HepG2 (cell line): Measurements from ENCODE around the gene CSNK1D. TPM values are rescaled to one million over a fixed set of nuclear protein-coding genes. Genes with fewer than 3 reads are reported as not detected.

Source experiments
- DMTF1 ChIP-seq: sonication (generic); formaldehyde crosslinking; IDR thresholded peaks from 2 replicates; pipeline ENCODE4 v1.4.0; 2020; ENCODE audit warnings: mild to moderate bottlenecking, missing genetic modification reagents
- EP300 ChIP-seq, 3 experiments: sonication (generic) in 1 of 3; formaldehyde crosslinking in 1 of 3; IDR thresholded peaks; 2 replicates each; pipeline versions ENCODE4 v1.5.1 to v1.6.1; 2011 to 2020; ENCODE audit warnings: low read depth in 2 of 3, low read length in 2 of 3, borderline replicate concordance in 1 of 3, improper control_type of control experiment in 1 of 3, mild to moderate bottlenecking in 1 of 3, missing genetic modification reagents in 1 of 3, moderate library complexity in 1 of 3
- ERF ChIP-seq: IDR thresholded peaks from 2 replicates; pipeline ENCODE4 v1.6.1; 2018; ENCODE audit warnings: missing biosample characterization, missing genetic modification reagents
- ETV6 ChIP-seq: sonication (generic); formaldehyde crosslinking; conservative IDR thresholded peaks from 2 replicates; pipeline ENCODE4 v1.4.0; 2020; ENCODE audit warnings: missing genetic modification reagents
- GLI4 ChIP-seq: sonication (generic); formaldehyde crosslinking; IDR thresholded peaks from 2 replicates; pipeline ENCODE4 v1.5.1; 2020; ENCODE audit warnings: missing genetic modification reagents, mild to moderate bottlenecking, moderate library complexity, borderline replicate concordance
- GPBP1L1 ChIP-seq: sonication (generic); formaldehyde crosslinking; IDR thresholded peaks from 2 replicates; pipeline ENCODE4 v1.5.0; 2020; ENCODE audit warnings: mild to moderate bottlenecking, missing genetic modification reagents
- GRHL1 ChIP-seq: sonication (generic); formaldehyde crosslinking; conservative IDR thresholded peaks from 2 replicates; pipeline ENCODE4 v1.8.0; 2022; ENCODE audit warnings: missing genetic modification reagents
- GTF3A ChIP-seq: sonication (generic); formaldehyde crosslinking; conservative IDR thresholded peaks from 2 replicates; pipeline ENCODE4 v1.4.0; 2020; ENCODE audit warnings: mild to moderate bottlenecking, missing genetic modification reagents
- GZF1 ChIP-seq: sonication (generic); formaldehyde crosslinking; IDR thresholded peaks from 2 replicates; pipeline ENCODE4 v1.5.1; 2020; ENCODE audit warnings: mild to moderate bottlenecking, missing genetic modification reagents
- JUN ChIP-seq: sonication (generic); formaldehyde crosslinking; IDR thresholded peaks from 2 replicates; pipeline ENCODE4 v1.4.0; 2020; ENCODE audit warnings: mild to moderate bottlenecking, missing genetic modification reagents
- KDM1A ChIP-seq: IDR thresholded peaks from 2 replicates; pipeline ENCODE4 v1.6.1; 2016; ENCODE audit warnings: missing compliant biosample characterization
- KLF9 ChIP-seq: IDR thresholded peaks from 2 replicates; pipeline ENCODE4 v1.6.1; 2016; ENCODE audit warnings: low read depth
- NFATC3 ChIP-seq: sonication (generic); formaldehyde crosslinking; IDR thresholded peaks from 2 replicates; pipeline ENCODE4 v1.5.1; 2020; ENCODE audit warnings: mild to moderate bottlenecking, missing genetic modification reagents
- RNF219 ChIP-seq: sonication (generic); formaldehyde crosslinking; IDR thresholded peaks from 2 replicates; pipeline ENCODE4 v1.5.0; 2020; ENCODE audit warnings: mild to moderate bottlenecking, missing genetic modification reagents
- SNRNP70 ChIP-seq: fragments of 200-400 bp; formaldehyde crosslinking; IDR thresholded peaks from 2 replicates; pipeline ENCODE4 v1.6.1; 2017; ENCODE audit warnings: mild to moderate bottlenecking, low read depth, low read length, moderate library complexity
- SPEN ChIP-seq: sonication (generic); formaldehyde crosslinking; IDR thresholded peaks from 2 replicates; pipeline ENCODE4 v1.5.1; 2020; ENCODE audit warnings: low read depth, mild to moderate bottlenecking, missing genetic modification reagents
- YY1 ChIP-seq: IDR thresholded peaks from 2 replicates; pipeline ENCODE4 v1.6.1; 2011; ENCODE audit warnings: low read length, low read depth, moderate library complexity, mild to moderate bottlenecking; ENCODE audit not compliant: insufficient read depth, insufficient replicate concordance
- ZNF138 ChIP-seq: sonication (generic); formaldehyde crosslinking; IDR thresholded peaks from 2 replicates; pipeline ENCODE4 v1.5.0; 2020; ENCODE audit warnings: mild to moderate bottlenecking, low read depth, missing genetic modification reagents
- ZNF205 ChIP-seq: IDR thresholded peaks from 2 replicates; pipeline ENCODE4 v1.6.1; 2018; ENCODE audit warnings: missing biosample characterization, missing genetic modification reagents
- ZNF749 ChIP-seq: sonication (generic); formaldehyde crosslinking; IDR thresholded peaks from 2 replicates; pipeline ENCODE4 v1.8.0; 2022; ENCODE audit warnings: mild to moderate bottlenecking, missing genetic modification reagents, moderate library complexity, borderline replicate concordance
- ZNF850 ChIP-seq: sonication (generic); formaldehyde crosslinking; conservative IDR thresholded peaks from 2 replicates; pipeline ENCODE4 v1.9.0; 2021; ENCODE audit warnings: mild to moderate bottlenecking, missing genetic modification reagents
- polyA plus RNA-seq, 8 experiments: library from polyadenylated mRNA; depleted of rRNA in 3 of 8; stranded (reverse) in 7 of 8; unstranded in 1 of 8; fragments of >200 nt; fragmentation: Illumina TruSeq in 4 of 8; extraction: Trizol in 4 of 8; gene quantifications; 2 replicates each; pipeline versions ENCODE4 v1.2.1 to v1.2.3, GENCODE V29; 2011 to 2016; ENCODE audit warnings: low read depth in 4 of 8, missing spikeins in 1 of 8, mixed read lengths in 1 of 8; ENCODE audit not compliant: insufficient read depth in 1 of 8
- total RNA-seq, 5 experiments: library from RNA; depleted of rRNA; stranded (reverse); fragments of >200 nt; fragmentation: Illumina TruSeq; extraction: Trizol; gene quantifications; 2 replicates each; pipeline ENCODE4 v1.2.3, GENCODE V29; 2016; ENCODE audit warnings: low read depth in 1 of 5

CSNK1D gene
- total and polyA plus RNA-seq, 2 of the 13 experiments (the other 11 are each of a cell fraction or from before 2014, with no cell fraction given), result 31.5 to 128 TPM

- TF ChIP-seq EP300 (IDR thresholded peaks at IDR 0.05; ENCODE audit: low read depth in 2 of 2, low read length in 2 of 2) (peak in 1 of 2 experiments; percentile 42; a peak in 2 of 4 replicates), EP300 (CRISPR knock-in tag; IDR thresholded peaks at IDR 0.05; ENCODE audit: borderline replicate concordance) (0 out of 2 replicates have a peak, but pooled peaks have one; percentile 10), SNRNP70 (no peak), SPEN (CRISPR knock-in tag) (peak; percentile 100; the same call in 1 of the 2 replicates), DMTF1 (CRISPR knock-in tag) (no peak), GTF3A (CRISPR knock-in tag) (no peak), JUN (CRISPR knock-in tag) (peak; percentile 83), KDM1A (CRISPR knock-in tag) (no peak), ZNF138 (no peak), YY1 (peak; percentile 95), RNF219 (CRISPR knock-in tag) (peak; percentile 94; the same call in 1 of the 2 replicates), GPBP1L1 (no peak), ZNF749 (CRISPR knock-in tag) (peak; percentile 91; the same call in 1 of the 2 replicates), ZNF850 (CRISPR knock-in tag) (0 out of 2 replicates have a peak, but pooled peaks have one; percentile 59), GZF1 (peak; percentile 85), KLF9 (no peak), NFATC3 (CRISPR knock-in tag) (peak; percentile 46; the same call in 1 of the 2 replicates), ZNF205 (CRISPR knock-in tag) (no peak; the same call in 1 of the 2 replicates), ETV6 (peak; percentile 55; the same call in 1 of the 2 replicates), GLI4 (peak; percentile 96; the same call in 1 of the 2 replicates), GRHL1 (no peak), ERF (CRISPR knock-in tag) (peak; percentile 91)
Observed at GRCh38 chr17:82273327-82274133, at the start of gene CSNK1D (continued).
